Left forelimb (tissue), 1 donor: Measurements from ENCODE around the gene OR6B1.
"Not testable (repeated sequence)": the region's sequence is repeated elsewhere in the genome, so short reads cannot be mapped to it uniquely, and the experiment has no call there.

Experiments
- DNase-seq: peaks from one replicate; pipeline ENCODE4 v3.0.0-alpha.2; 2018; ENCODE audit warnings: low spot score

The OR6B1 gene

GRCh38 chr7:144038887-144039286, 38.8 kb downstream of the OR6B1 start:
- no peak for DNase-seq

DNA sequence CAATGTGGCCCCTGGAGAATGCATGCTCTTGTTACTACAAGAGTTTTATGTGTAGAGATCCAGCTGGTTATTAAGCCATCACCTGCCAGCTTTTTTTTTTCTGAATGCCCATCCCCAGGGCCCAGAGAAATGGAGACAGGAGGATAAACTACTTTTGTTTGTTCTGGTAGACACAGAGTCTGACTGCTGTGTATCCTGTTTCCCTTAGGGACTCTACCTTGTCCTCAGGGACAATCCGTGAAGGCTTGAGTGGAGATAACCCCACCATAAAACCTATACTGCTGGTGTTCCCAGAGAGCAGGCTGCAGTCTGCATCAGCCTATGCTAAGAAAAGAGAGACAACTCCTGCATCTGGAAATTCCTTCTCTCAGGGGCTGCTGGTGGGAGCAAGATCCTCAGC, 48.5 kb downstream of the OR6B1 start, which contains the start of gene OR2A5:
Gene OR2A5 (plus strand): TSS at position 301 of the 400 bp plus-strand sequence. CDS start 1,454 bp downstream, outside the sequence.
- no peak for DNase-seq

- DNase-seq: no peak
These were observed 49.4 kb downstream of the OR6B1 start for GRCh38 chr7:144049491-144049890.

DNA sequence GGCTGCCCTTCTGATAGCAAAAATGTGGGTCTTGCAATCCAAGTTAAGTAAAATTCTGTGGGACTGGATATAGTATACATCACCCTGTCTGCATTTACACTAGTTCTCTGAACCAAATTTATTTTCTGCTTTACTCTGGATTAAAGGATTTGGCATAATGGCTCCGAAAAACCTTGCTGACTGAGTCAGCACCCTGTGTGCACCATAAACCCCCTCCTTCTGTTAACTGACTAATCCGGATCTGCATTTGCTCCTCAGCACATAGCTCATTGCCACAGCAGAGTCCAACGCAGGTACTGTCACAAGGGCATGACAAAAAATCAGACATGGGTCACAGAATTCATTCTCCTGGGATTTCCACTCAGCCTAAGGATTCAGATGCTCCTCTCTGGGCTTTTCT, 50.0 kb downstream of the OR6B1 start:
- no peak for DNase-seq

DNA sequence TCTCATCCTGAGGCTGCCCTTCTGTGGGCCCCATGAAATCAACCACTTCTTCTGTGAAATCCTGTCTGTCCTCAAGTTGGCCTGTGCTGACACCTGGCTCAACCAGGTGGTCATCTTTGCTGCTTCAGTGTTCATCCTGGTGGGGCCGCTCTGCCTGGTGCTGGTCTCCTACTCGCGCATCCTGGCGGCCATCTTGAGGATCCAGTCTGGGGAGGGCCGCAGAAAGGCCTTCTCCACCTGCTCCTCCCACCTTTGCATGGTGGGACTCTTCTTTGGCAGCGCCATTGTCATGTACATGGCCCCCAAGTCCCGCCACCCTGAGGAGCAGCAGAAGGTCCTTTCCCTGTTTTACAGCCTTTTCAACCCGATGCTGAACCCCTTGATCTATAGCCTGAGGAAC, 50.8 kb downstream of the OR6B1 start:
- not testable (repeated sequence) for DNase-seq

DNA sequence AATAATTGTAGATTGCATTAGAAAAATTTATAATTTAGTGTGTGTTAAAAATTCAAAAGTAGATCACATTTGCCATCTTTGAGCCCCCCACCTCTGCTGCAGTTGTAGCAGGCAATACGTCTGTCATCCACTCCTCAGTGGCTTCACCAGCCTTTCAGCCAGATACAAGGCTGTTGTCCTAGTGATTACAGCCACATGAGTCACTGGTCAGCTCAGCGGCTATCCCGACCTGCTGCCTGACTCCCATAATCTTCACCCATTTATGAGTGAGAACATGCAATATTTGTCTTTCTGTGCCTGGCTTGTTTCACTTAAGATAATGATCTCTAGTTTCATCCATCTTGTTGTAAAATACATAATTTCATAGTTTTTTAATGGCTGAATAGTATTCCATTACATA, 57.8 kb downstream of the OR6B1 start:
- no peak for DNase-seq
